Stimulated activated naive CD4-positive, alpha-beta T cell treated with Interleukin-2 at 50 U/mL for 16 hours (primary cell): ENCODE data around the gene C1QTNF1.
"Not testable (repeated sequence)": the region's sequence is repeated elsewhere in the genome, so short reads cannot be mapped to it uniquely, and the experiment has no call there.

Experiments
- DNase-seq: peaks from one replicate; lab custom pipeline; 2025; lab: John Stamatoyannopoulos, UW

C1QTNF1 gene

DNA sequence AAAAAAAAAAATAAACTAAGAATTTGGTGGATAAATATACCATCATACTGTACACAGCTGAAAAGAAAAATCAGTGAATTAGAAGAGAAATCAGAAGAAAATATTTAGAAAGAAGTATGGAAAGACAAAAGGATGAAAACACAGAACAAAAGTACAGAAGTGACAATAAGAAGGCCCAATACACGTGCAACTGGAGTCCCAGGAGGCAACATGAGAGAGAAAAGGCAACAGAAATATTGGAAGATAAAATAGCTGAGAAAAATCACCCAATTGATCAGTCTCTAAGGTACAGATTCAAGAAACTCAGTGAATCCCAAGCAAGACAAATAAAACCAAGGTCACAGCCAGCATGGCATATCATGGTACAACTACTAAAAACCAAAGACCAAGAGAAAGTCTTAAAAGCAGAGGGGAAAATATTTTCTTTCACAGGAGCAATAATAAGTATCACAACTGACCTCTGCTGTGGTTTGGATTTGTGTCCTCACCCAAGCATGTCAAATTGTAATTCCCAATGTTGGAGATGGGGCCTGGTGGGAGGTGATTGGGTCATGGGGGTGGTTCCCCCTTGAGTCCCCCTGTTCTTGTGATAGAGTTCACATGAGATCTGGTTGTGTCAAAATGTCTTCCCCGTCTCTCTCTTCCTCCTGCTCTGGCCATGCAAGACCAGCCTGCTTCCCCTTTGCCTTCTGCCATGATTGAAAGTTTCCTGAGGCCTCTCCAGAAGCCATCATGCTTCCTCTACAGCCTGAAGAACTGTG lies 30.4 kb downstream of the C1QTNF1 start:
- DNase-seq: no peak

GRCh38 chr17:79055197-79055596 lies 31.2 kb downstream of the C1QTNF1 start:
- no peak for DNase-seq

DNA sequence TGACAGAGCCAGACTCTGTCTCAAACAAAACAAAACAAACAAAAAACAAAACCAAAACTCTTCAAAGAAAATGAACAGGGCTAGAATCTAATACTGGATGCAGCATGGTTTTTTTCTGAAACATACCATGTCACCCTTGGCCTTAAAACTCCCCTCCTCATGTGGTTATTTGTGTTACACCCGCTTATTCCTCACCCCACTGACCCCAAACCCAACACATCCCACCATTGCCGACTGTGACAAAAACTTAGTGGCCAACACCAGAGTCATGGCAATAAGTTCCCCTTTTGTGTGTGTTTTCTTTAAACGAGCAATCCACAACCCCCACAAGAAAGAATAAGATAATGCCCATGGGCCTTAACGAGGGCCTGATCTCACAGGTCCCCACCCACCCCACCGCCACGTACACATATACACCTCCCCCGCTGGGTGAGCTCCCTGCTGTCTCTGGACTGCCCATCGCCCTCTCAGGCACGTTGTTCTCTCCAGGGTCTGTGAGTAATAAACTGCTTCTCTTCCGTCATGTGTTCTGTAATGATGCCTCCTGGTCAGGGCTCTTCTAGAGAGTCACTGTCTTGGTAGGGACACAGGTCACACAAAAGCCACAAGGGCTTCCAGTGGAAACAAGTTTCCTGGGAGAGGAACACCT lies 33.9 kb downstream of the C1QTNF1 start:
- no peak for DNase-seq

DNA sequence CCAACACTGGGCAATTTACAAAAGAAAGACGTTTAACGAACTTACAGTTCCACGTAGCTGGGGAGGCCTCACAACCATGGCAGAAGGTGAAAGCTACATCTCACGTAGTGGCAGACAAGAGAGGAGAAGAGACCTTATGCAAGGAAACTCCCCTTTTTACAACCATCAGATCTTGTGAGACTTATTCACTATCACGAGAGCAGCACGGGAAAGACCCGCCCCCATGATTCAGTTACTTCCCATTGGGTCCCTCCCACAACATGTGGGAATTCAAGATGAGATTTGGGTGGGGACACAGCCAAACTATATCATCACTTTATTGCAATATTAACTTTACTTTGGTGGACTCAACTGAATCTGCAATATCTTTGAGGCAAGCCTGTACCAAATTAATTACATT lies 38.7 kb downstream of the C1QTNF1 start:
- DNase-seq: no peak

DNA sequence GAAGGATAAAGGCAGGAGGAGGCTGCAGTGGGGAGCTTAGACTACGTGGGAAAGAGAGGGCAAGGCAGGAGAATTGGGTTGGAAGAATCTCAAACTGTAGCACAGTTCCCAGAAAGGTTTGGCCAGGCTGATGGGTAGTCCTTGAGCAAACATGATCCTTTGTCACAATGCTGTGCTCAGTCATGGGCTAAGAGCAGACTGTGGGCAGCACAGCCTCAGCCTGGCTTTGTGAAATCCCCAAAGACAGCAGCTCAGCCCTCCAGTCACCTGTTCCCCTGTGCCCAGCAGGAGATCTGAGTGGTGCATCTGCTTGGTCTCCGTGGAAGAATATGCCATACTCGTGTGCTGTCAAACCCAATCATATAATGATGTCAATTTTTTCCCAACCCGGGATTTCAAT lies 40.1 kb downstream of the C1QTNF1 start:
- DNase-seq: no peak

- DNase-seq: peak; percentile 42
Observed at GRCh38 chr17:79065105-79065670, 41.2 kb downstream of the C1QTNF1 start.

DNA sequence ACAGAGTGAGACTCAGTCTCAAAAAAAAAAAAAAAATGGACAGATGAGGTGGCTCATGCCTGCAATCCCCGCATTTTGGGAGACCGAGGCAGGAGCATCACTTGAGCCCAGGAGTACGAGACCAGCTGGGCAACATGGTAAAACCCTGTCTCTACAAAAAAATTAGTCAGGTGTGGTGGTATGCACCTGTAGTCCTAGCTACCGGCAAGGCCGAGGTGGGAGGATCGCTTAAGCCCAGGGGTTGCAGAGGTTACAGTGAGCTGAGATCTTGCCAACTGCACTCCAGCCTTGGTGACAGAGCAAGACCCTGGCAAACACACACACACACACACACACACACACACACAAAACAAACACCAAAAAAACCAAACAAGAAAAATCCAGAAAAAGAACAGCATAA lies 43.0 kb downstream of the C1QTNF1 start:
- DNase-seq: no peak

DNA sequence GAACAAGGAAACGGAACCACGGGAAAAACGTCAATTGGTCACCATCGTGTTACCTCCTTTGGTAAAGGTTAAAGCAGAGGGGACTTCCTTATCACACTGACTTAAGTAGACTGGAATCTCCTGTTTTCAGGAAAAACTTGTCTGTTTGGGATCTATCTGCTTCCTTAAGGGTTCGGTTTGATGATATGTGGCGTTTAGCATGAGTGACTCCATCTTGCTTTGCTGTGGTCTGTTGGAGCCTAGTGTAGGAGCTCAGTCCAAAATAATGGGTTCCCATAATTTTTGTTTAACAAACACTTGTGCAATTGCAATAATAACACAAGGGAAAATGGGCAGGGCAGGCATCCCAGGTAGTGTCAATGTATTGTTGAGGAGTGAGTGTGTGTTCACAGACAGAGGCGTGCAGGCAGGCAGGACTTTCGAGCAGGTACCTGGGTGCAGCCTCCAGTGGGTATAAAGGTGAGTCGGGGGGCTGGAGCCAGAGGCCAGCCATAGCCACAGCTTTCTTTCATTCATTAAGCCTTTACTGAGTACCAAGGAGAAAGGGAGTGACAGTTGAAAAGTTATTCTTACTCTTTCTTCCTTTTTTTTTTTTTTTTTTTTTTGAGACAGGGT lies 46.4 kb downstream of the C1QTNF1 start:
- no peak for DNase-seq

- no peak for DNase-seq
Observed at GRCh38 chr17:79071161-79071740, 47.3 kb downstream of the C1QTNF1 start.

DNA sequence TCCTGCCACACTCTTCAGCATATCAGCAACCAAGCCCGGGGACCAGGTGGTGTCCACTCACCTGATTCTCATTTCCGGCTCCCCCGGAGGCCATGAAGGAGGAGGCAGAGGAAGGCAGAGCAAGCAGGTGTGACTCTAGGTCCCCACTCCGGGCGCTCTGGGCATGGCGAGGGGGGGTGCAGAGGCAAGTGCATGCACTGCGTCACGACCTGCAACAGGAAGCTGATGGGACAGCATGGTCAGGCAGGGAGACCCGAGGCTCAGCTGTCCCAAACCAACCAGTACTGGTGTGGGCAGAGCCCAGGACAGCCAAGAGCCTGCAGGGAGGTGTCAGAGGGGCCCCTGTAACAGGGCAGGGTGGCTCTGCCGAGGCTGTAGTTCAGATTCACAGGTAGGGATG lies 48.6 kb downstream of the C1QTNF1 start:
- no peak for DNase-seq

DNA sequence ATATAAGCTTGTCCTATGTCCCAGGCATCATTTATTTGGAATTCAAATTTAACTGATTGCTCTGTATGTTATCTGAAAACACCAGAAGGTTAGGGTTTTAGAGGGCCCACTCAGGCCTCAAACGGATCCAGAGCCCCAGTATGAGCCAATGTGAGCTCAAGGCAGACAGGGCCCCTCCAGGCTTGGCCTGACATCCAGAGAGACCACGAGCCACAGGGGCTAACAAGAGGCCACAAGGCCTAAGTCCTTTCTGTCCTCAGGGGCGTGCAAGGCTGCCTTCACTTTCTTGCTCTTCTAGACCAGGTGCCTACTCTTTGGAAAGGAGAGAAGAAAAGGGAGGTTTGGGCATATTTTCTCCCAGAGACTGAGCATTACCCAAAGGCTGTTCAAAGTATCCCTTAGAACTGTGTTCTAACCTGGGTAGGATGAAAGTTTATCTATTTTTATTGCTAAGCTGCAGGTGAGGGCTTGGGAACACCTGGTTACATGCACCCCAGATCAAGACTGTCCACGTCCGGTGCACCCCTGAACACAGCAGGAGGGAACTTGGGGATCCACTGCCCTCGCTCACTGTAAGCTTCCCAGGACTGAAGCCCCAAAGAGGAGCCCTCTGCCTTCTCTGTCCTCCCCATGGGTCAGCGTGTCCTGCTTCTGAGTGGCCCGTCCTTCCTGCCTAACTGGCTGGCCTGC lies 49.2 kb downstream of the C1QTNF1 start:
- no peak for DNase-seq

- no peak for DNase-seq
Observed at GRCh38 chr17:79073706-79074088, 49.7 kb downstream of the C1QTNF1 start.

DNA sequence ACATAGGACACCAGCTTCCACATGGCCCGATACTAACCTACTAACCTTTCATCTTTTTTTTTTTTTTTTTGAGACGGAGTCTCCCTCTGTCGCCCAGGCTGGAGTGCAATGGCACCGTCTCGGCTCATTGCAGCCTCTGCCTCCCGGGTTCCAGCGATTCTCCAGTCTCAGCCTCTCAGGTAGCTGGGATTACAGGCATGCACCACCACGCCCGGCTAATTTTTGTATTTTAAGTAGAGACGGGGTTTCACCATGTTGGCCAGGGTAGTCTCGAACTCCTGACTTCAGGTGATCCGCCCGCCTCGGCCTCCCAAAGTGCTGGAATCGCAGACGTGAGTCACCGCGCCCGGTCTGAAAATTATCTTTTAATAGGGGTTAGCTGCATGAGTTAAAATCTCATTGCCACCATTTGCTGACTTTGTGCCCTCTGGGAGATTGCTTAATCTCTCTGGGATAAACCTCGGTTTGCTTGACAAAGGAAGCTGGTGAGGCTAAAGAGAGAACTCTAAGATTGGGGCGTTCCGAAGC lies 50.2 kb downstream of the C1QTNF1 start:
- DNase-seq: not testable (repeated sequence)

- peak; percentile 91 for DNase-seq
Observed at GRCh38 chr17:79074649-79075445, 50.9 kb downstream of the C1QTNF1 start, which contains the start of gene ENGASE. Gene ENGASE, plus strand, starts transcription at chr17:79074824. Its CDS starts 121 bp downstream, at chr17:79074945.

DNA sequence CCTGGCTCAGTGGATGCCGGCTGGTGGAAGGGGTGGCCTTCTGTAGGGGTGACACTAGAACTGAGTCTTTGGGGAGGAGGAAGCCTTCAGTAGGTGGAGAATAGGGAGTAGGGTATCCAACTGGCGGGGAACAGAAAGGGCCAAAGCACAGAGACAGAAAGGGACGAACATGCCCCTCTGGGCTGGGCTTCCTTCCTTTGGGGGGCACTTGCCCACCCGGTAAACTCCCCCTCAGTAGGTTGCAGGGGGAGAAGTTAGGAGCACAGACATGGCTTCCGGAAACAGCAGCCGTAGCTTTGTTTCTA lies 51.4 kb downstream of the C1QTNF1 start:
- DNase-seq: no peak

DNA sequence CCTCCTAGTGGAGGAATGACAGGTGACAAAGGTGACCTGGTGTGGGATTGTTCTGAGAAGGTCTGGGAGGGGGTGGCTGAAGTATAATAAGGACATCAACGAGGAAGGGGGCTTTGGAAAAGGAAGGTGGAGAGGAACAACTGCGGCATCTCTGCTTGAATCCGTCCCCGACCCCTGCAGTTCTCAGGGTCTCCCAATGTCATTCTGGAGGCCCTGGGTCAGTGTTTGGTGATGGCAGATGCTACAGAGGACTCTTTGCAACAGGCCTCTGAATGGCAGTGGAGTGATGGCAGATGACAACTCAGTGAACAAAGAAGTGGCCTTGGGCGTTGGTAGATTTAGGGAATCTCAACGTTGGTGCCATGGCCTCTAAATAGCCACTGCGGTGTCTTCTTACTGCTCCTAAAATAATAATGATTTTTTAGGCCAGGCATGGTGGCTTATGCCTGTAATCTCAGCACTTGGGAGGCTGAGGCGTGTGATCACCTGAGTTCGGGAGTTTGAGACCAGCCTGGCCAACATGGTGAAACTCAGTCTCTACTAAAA lies 52.0 kb downstream of the C1QTNF1 start:
- DNase-seq: no peak

GRCh38 chr17:79077587-79077986 lies 53.6 kb downstream of the C1QTNF1 start:
- no peak for DNase-seq

- no peak for DNase-seq
Observed at GRCh38 chr17:79078476-79079190, 54.7 kb downstream of the C1QTNF1 start.

DNA sequence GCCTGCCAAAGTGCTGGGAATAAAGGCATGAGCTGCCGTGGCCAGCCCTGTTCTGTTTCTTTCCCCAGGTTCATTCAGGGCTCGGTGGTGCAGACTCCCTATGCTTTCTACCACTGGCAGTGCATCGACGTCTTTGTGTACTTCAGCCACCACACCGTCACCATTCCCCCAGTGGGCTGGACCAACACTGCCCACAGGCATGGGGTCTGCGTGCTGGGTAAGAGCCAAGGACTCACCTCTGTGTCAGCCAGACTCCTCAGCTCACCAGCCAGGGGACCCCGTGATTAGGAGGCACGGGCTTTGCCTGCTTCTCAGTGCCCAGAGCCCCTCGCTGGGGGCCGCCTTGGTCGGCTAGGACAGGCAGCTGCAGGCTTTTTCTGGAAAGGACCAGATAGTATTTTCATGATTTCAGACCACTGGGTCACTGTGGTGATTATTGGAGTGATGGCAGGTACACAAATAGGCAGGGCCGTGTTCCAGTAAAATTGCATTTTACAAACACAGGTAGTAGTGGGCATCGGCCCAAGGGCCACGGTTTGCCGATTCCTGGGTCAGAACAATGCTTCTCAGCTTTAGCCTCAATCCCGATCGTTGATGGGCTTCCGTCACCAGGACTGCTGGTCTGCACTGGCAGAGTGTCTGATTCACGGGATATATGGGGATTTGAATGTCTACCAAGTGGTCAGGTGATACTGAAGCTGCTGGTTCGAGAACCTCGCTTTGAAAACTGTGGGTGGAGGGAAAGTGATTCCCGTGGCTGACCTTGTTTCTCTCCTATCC lies 55.6 kb downstream of the C1QTNF1 start:
- no peak for DNase-seq
